HEK293 (cell line): ENCODE data around the gene PRKCZ.

Source experiments
- BCL11A ChIP-seq: fragments of 450-650 bp; formaldehyde crosslinking; IDR thresholded peaks from 2 replicates; pipeline ENCODE4 v1.5.1; 2016; ENCODE audit warnings: low read depth, missing biosample characterization, missing genetic modification characterization
- EGR2 ChIP-seq: fragments of 450-650 bp; formaldehyde crosslinking; IDR thresholded peaks from 2 replicates; pipeline ENCODE4 v1.5.1; 2016; ENCODE audit warnings: low read depth, missing biosample characterization, missing genetic modification characterization
- KLF1 ChIP-seq: fragments of 450-650 bp; formaldehyde crosslinking; IDR thresholded peaks from 2 replicates; pipeline ENCODE4 v1.5.1; 2016; ENCODE audit warnings: missing biosample characterization, missing genetic modification characterization
- KLF16 ChIP-seq: fragments of 450-650 bp; formaldehyde crosslinking; IDR thresholded peaks from 2 replicates; pipeline ENCODE4 v1.5.1; 2017; ENCODE audit warnings: missing biosample characterization, missing genetic modification characterization
- KLF8 ChIP-seq: fragments of 450-650 bp; formaldehyde crosslinking; IDR thresholded peaks from 2 replicates; pipeline ENCODE4 v1.5.1; 2016; ENCODE audit warnings: missing biosample characterization, missing genetic modification characterization
- KLF9 ChIP-seq: fragments of 450-650 bp; formaldehyde crosslinking; IDR thresholded peaks from 2 replicates; pipeline ENCODE4 v1.5.1; 2016; ENCODE audit warnings: missing biosample characterization, missing genetic modification characterization, low read depth
- PRDM10 ChIP-seq: fragments of 450-650 bp; formaldehyde crosslinking; IDR thresholded peaks from 2 replicates; pipeline ENCODE4 v1.5.1; 2016; ENCODE audit warnings: missing biosample characterization, missing genetic modification characterization
- SCRT2 ChIP-seq: fragments of 450-650 bp; formaldehyde crosslinking; IDR thresholded peaks from 2 replicates; pipeline ENCODE4 v1.5.1; 2016; ENCODE audit warnings: missing biosample characterization, missing genetic modification characterization
- SP2 ChIP-seq: fragments of 450-650 bp; formaldehyde crosslinking; IDR thresholded peaks from 2 replicates; pipeline ENCODE4 v1.5.1; 2016; ENCODE audit warnings: missing biosample characterization, missing genetic modification characterization
- SP7 ChIP-seq: fragments of 450-650 bp; formaldehyde crosslinking; IDR thresholded peaks from 2 replicates; pipeline ENCODE4 v1.5.1; 2016; ENCODE audit warnings: missing biosample characterization, missing genetic modification characterization
- WT1 ChIP-seq: fragments of 450-650 bp; formaldehyde crosslinking; IDR thresholded peaks from 2 replicates; pipeline ENCODE4 v1.5.1; 2016; ENCODE audit warnings: missing biosample characterization, missing genetic modification characterization
- ZBTB11 ChIP-seq: fragments of 450-650 bp; formaldehyde crosslinking; conservative IDR thresholded peaks from 2 replicates; pipeline ENCODE4 v1.5.1; 2016; ENCODE audit warnings: low read depth, missing biosample characterization, missing genetic modification characterization
- ZBTB48 ChIP-seq: fragments of 450-650 bp; formaldehyde crosslinking; IDR thresholded peaks from 2 replicates; pipeline ENCODE4 v1.5.1; 2016; ENCODE audit warnings: missing biosample characterization, missing genetic modification characterization
- ZEB2 ChIP-seq: fragments of 450-650 bp; formaldehyde crosslinking; IDR thresholded peaks from 2 replicates; pipeline ENCODE4 v1.5.1; 2016; ENCODE audit warnings: missing biosample characterization, missing genetic modification characterization
- ZNF341 ChIP-seq: fragments of 450-650 bp; formaldehyde crosslinking; IDR thresholded peaks from 2 replicates; pipeline ENCODE4; 2016; ENCODE audit warnings: low read depth, missing biosample characterization, missing genetic modification characterization
- ZNF398 ChIP-seq: fragments of 450-650 bp; formaldehyde crosslinking; IDR thresholded peaks from 2 replicates; pipeline ENCODE4 v1.5.1; 2017; ENCODE audit warnings: missing biosample characterization, missing genetic modification characterization
- ZNF449 ChIP-seq: fragments of 450-650 bp; formaldehyde crosslinking; IDR thresholded peaks from 2 replicates; pipeline ENCODE4 v1.5.1; 2017; ENCODE audit warnings: missing biosample characterization, mild to moderate bottlenecking, missing genetic modification characterization, moderate library complexity
- ZNF529 ChIP-seq: fragments of 450-650 bp; formaldehyde crosslinking; IDR thresholded peaks from 2 replicates; pipeline ENCODE4 v1.5.1; 2017; ENCODE audit warnings: missing genetic modification characterization, missing biosample characterization; ENCODE audit not compliant: insufficient replicate concordance
- ZNF585B ChIP-seq: fragments of 450-650 bp; formaldehyde crosslinking; IDR thresholded peaks from 2 replicates; pipeline ENCODE4 v1.5.1; 2016; ENCODE audit warnings: missing biosample characterization, missing genetic modification characterization
- ZNF623 ChIP-seq: fragments of 450-650 bp; formaldehyde crosslinking; IDR thresholded peaks from 2 replicates; pipeline ENCODE4 v1.5.1; 2016; ENCODE audit warnings: missing biosample characterization, missing genetic modification characterization
- ZNF629 ChIP-seq: fragments of 450-650 bp; formaldehyde crosslinking; IDR thresholded peaks from 2 replicates; pipeline ENCODE4 v1.5.1; 2017; ENCODE audit warnings: missing biosample characterization, missing genetic modification characterization
- ZNF76 ChIP-seq: fragments of 450-650 bp; formaldehyde crosslinking; IDR thresholded peaks from 2 replicates; pipeline ENCODE4; 2016; ENCODE audit warnings: low read depth, missing biosample characterization, missing genetic modification characterization, borderline replicate concordance

The PRKCZ gene

GRCh38 chr1:2133039-2133878 lies 83.0 kb downstream of the PRKCZ start (continued):
- TF ChIP-seq ZNF529 (tag by site-specific recombination) (no peak), KLF1 (tag by site-specific recombination) (peak; percentile 93), EGR2 (tag by site-specific recombination) (peak; percentile 69), ZNF629 (peak; percentile 91), ZBTB11 (tag by site-specific recombination) (peak; percentile 63), KLF8 (peak; percentile 84; the same call in 1 of the 2 replicates), SP2 (peak; percentile 91), ZEB2 (0 out of 2 replicates have a peak, but pooled peaks have one; percentile 41), SP7 (peak; percentile 59; the same call in 1 of the 2 replicates), ZNF76 (tag by site-specific recombination) (0 out of 2 replicates have a peak, but pooled peaks have one; percentile 59), ZNF623 (no peak), PRDM10 (peak; percentile 46; the same call in 1 of the 2 replicates), SCRT2 (tag by site-specific recombination) (no peak), BCL11A (tag by site-specific recombination) (peak; percentile 71; the same call in 1 of the 2 replicates), WT1 (tag by site-specific recombination) (no peak), ZNF398 (peak; percentile 74), ZNF585B (tag by site-specific recombination) (no peak), ZNF341 (tag by site-specific recombination) (peak; percentile 97), KLF16 (tag by site-specific recombination) (peak; percentile 88), KLF9 (tag by site-specific recombination) (peak; percentile 90), ZBTB48 (peak; percentile 66; the same call in 1 of the 2 replicates), ZNF449 (tag by site-specific recombination) (no peak)
